IMR-90 (cell line): ENCODE results near the gene PPP6R3.

Experiments
- BHLHE40 ChIP-seq: fragments of 150-350 bp; IDR thresholded peaks from 2 replicates; pipeline ENCODE4 v1.6.1; 2016; ENCODE audit warnings: mild to moderate bottlenecking, low read depth, low read length
- CHD1 ChIP-seq: IDR thresholded peaks from 2 replicates; pipeline ENCODE4 v1.6.1; 2012; ENCODE audit warnings: low read depth, low read length, improper control_type of control experiment
- FOS ChIP-seq: fragments of 150-350 bp; IDR thresholded peaks from 2 replicates; pipeline ENCODE4 v1.6.1; 2016; ENCODE audit warnings: low read depth, low read length
- MAZ ChIP-seq: IDR thresholded peaks from 2 replicates; pipeline ENCODE4 v1.6.1; 2012; ENCODE audit warnings: low read depth, mild to moderate bottlenecking, low read length, improper control_type of control experiment, moderate library complexity, borderline replicate concordance
- MXI1 ChIP-seq: IDR thresholded peaks from 2 replicates; pipeline ENCODE4 v1.6.1; 2012; ENCODE audit warnings: low read depth, mild to moderate bottlenecking, low read length, moderate library complexity, borderline replicate concordance
- NFE2L2 ChIP-seq: fragments of 150-350 bp; IDR thresholded peaks from 2 replicates; pipeline ENCODE4 v1.6.1; 2016; ENCODE audit warnings: low read depth, mild to moderate bottlenecking, low read length
- POLR2A ChIP-seq: IDR thresholded peaks from 2 replicates; pipeline ENCODE4 v1.6.1; 2012; ENCODE audit warnings: mild to moderate bottlenecking, low read depth, low read length
- RAD21 ChIP-seq: IDR thresholded peaks from 2 replicates; pipeline ENCODE4 v1.6.1; 2012; ENCODE audit warnings: low read length, improper control_type of control experiment
- RCOR1 ChIP-seq: IDR thresholded peaks from 2 replicates; pipeline ENCODE4 v1.6.1; 2012; ENCODE audit warnings: mild to moderate bottlenecking, low read length, improper control_type of control experiment; ENCODE audit not compliant: insufficient replicate concordance
- RFX5 ChIP-seq: IDR thresholded peaks from 2 replicates; pipeline ENCODE4 v1.8.0; 2012; ENCODE audit warnings: low read depth, mild to moderate bottlenecking, low read length, moderate library complexity
- SMC3 ChIP-seq: fragments of 150-350 bp; IDR thresholded peaks from 2 replicates; pipeline ENCODE4 v1.6.1; 2016; ENCODE audit warnings: low read depth, mild to moderate bottlenecking, antibody characterized with exemption, low read length, moderate library complexity
- TF ChIP-seq, protein P1 (sequence below): conservative IDR thresholded peaks from 2 replicates; pipeline ENCODE4 v1.5.1; 2012; ENCODE audit warnings: mild to moderate bottlenecking, low read depth, low read length, improper control_type of control experiment
- TF ChIP-seq, protein P2 (sequence below): fragments of 150-350 bp; IDR thresholded peaks from 2 replicates; pipeline ENCODE4 v1.6.1; 2016; ENCODE audit warnings: low read depth, mild to moderate bottlenecking, low read length, moderate library complexity, borderline replicate concordance
- TF ChIP-seq, protein P3 (sequence below): fragments of 150-350 bp; IDR thresholded peaks from 2 replicates; pipeline ENCODE4 v1.6.1; 2017; ENCODE audit warnings: mild to moderate bottlenecking, antibody characterized with exemption, low read length, low read depth

DNA sequence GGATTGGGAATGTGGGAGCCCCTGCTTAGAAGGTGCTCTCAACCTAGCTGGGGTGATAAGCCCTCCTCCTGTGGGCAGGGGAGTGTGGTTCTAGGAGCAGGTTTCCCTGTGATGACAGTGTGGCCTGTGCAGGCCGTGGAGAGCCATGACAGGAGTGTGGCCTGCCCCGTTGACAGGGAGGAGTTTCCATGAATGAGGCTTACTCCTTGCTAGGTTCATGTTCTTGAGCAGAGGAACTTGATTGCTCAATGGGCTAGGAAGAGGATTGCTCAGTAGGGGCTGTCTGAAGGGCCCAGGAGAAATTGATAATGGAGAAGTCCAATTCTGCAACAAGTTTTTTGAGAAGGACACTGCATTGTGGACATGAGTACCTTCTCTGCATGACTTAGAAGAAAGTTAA, 92.0 kb downstream of the PPP6R3 start:
- TF ChIP-seq, protein P1, sequence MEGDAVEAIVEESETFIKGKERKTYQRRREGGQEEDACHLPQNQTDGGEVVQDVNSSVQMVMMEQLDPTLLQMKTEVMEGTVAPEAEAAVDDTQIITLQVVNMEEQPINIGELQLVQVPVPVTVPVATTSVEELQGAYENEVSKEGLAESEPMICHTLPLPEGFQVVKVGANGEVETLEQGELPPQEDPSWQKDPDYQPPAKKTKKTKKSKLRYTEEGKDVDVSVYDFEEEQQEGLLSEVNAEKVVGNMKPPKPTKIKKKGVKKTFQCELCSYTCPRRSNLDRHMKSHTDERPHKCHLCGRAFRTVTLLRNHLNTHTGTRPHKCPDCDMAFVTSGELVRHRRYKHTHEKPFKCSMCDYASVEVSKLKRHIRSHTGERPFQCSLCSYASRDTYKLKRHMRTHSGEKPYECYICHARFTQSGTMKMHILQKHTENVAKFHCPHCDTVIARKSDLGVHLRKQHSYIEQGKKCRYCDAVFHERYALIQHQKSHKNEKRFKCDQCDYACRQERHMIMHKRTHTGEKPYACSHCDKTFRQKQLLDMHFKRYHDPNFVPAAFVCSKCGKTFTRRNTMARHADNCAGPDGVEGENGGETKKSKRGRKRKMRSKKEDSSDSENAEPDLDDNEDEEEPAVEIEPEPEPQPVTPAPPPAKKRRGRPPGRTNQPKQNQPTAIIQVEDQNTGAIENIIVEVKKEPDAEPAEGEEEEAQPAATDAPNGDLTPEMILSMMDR: no peak
- no peak for TF ChIP-seq NFE2L2
- TF ChIP-seq RCOR1: no peak
- no peak for TF ChIP-seq POLR2A
- TF ChIP-seq BHLHE40: no peak
- TF ChIP-seq SMC3: no peak
- TF ChIP-seq, protein P2, sequence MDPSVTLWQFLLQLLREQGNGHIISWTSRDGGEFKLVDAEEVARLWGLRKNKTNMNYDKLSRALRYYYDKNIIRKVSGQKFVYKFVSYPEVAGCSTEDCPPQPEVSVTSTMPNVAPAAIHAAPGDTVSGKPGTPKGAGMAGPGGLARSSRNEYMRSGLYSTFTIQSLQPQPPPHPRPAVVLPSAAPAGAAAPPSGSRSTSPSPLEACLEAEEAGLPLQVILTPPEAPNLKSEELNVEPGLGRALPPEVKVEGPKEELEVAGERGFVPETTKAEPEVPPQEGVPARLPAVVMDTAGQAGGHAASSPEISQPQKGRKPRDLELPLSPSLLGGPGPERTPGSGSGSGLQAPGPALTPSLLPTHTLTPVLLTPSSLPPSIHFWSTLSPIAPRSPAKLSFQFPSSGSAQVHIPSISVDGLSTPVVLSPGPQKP: no peak
- TF ChIP-seq, protein P3, sequence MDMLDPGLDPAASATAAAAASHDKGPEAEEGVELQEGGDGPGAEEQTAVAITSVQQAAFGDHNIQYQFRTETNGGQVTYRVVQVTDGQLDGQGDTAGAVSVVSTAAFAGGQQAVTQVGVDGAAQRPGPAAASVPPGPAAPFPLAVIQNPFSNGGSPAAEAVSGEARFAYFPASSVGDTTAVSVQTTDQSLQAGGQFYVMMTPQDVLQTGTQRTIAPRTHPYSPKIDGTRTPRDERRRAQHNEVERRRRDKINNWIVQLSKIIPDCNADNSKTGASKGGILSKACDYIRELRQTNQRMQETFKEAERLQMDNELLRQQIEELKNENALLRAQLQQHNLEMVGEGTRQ: no peak
- TF ChIP-seq RAD21: no peak
- TF ChIP-seq RFX5: no peak
- TF ChIP-seq MAZ: no peak
- TF ChIP-seq FOS: no peak
- no peak for TF ChIP-seq CHD1
- no peak for TF ChIP-seq MXI1
